WTC11 (cell line): ENCODE data around the gene TTC7B. TPM values are rescaled to one million over a fixed set of nuclear protein-coding genes. Genes with fewer than 3 reads are reported as not detected.

Source experiments
- ATAC-seq: fragments of 200-7000 bp; cut with Tn5 transposase; 2 replicates; pipeline ENCODE4 v1.10.0; 2021; ENCODE audit warnings: mild to moderate bottlenecking, moderate library complexity
- CTCF ChIA-PET: fragments of 300-600 bp; sonication (Branson Sonifier 250); formaldehyde crosslinking; loops from one replicate; lab custom pipeline; 2021; ENCODE audit warnings: antibody characterized with exemption; lab: Charles Lee
- POLR2A ChIA-PET: fragments of 350-600 bp; sonication (Branson Sonifier 250); formaldehyde crosslinking; loops from one replicate; lab custom pipeline; 2021; ENCODE audit warnings: antibody characterized with exemption; lab: Charles Lee
- DNase-seq: peaks from one replicate; pipeline ENCODE4 v3.0.0; 2021; ENCODE audit warnings: low spot score
- H3K27ac Mint-ChIP-seq: 2 replicates; pipeline ENCODE4 v1.8.0; 2021; ENCODE audit warnings: mixed read lengths
- H3K27me3 Mint-ChIP-seq: 2 replicates; pipeline ENCODE4 v1.8.0; 2021; ENCODE audit warnings: low read depth, mild to moderate bottlenecking, moderate library complexity, mixed read lengths
- H3K36me3 Mint-ChIP-seq: 2 replicates; pipeline ENCODE4 v1.8.0; 2021; ENCODE audit warnings: mixed read lengths
- H3K4me1 Mint-ChIP-seq: 2 replicates; pipeline ENCODE4 v1.8.0; 2022; ENCODE audit warnings: mixed read lengths
- H3K4me3 Mint-ChIP-seq: 2 replicates; pipeline ENCODE4 v1.8.0; 2021; ENCODE audit warnings: mild to moderate bottlenecking, moderate library complexity, mixed read lengths
- H3K9me3 Mint-ChIP-seq: 2 replicates; pipeline ENCODE4 v1.8.0; 2021; ENCODE audit warnings: mixed read lengths
- CBFB ChIP-seq: sonication (generic); formaldehyde crosslinking; IDR thresholded peaks from 2 replicates; pipeline ENCODE4 v1.8.1; 2022; ENCODE audit warnings: mild to moderate bottlenecking, low read depth, missing genetic modification reagents
- FOXJ3 ChIP-seq: sonication (generic); formaldehyde crosslinking; IDR thresholded peaks from 2 replicates; pipeline ENCODE4 v1.9.0; 2021; ENCODE audit warnings: missing genetic modification reagents, mild to moderate bottlenecking, borderline replicate concordance
- FOXP4 ChIP-seq: sonication (generic); formaldehyde crosslinking; IDR thresholded peaks from 2 replicates; pipeline ENCODE4 v1.8.0; 2022; ENCODE audit warnings: mild to moderate bottlenecking, missing genetic modification reagents
- GABPB1 ChIP-seq: sonication (generic); formaldehyde crosslinking; IDR thresholded peaks from 2 replicates; pipeline ENCODE4 v1.8.1; 2023; ENCODE audit warnings: mild to moderate bottlenecking, missing genetic modification reagents
- KAT7 ChIP-seq: sonication (generic); formaldehyde crosslinking; IDR thresholded peaks from 2 replicates; pipeline ENCODE4 v1.8.1; 2023; ENCODE audit warnings: missing genetic modification reagents, mild to moderate bottlenecking, borderline replicate concordance
- NFATC4 ChIP-seq: fragments of 250-450 bp; sonication (Bioruptor Pico); IDR thresholded peaks from 2 replicates; pipeline ENCODE4 v1.9.0; 2021; ENCODE audit warnings: mild to moderate bottlenecking
- NFYB ChIP-seq: sonication (generic); formaldehyde crosslinking; conservative IDR thresholded peaks from 2 replicates; pipeline ENCODE4 v1.8.0; 2022; ENCODE audit warnings: low read depth, missing genetic modification reagents
- NR2C2 ChIP-seq: sonication (generic); formaldehyde crosslinking; IDR thresholded peaks from 2 replicates; pipeline ENCODE4 v1.8.0; 2022; ENCODE audit warnings: mild to moderate bottlenecking, missing genetic modification reagents
- NR3C1 ChIP-seq: sonication (generic); formaldehyde crosslinking; conservative IDR thresholded peaks from 2 replicates; pipeline ENCODE4 v1.8.1; 2023; ENCODE audit warnings: low read depth, mild to moderate bottlenecking, missing genetic modification reagents
- TEAD1 ChIP-seq: sonication (generic); formaldehyde crosslinking; IDR thresholded peaks from 2 replicates; pipeline ENCODE4 v1.8.0; 2022; ENCODE audit warnings: mild to moderate bottlenecking, missing genetic modification reagents
- TEAD4 ChIP-seq: sonication (generic); formaldehyde crosslinking; IDR thresholded peaks from 2 replicates; pipeline ENCODE4 v1.8.0; 2022; ENCODE audit warnings: mild to moderate bottlenecking, missing genetic modification reagents
- TP53 ChIP-seq: sonication (generic); formaldehyde crosslinking; IDR thresholded peaks from 2 replicates; pipeline ENCODE4 v1.8.1; 2023; ENCODE audit warnings: mild to moderate bottlenecking, missing genetic modification reagents
- ZNF232 ChIP-seq: sonication (generic); formaldehyde crosslinking; IDR thresholded peaks from 2 replicates; pipeline ENCODE4 v1.8.0; 2022; ENCODE audit warnings: mild to moderate bottlenecking, missing genetic modification reagents
- ZNF396 ChIP-seq: fragments of 250-450 bp; sonication (Bioruptor Pico); IDR thresholded peaks from 2 replicates; pipeline ENCODE4 v1.8.0; 2021; ENCODE audit warnings: mild to moderate bottlenecking, moderate library complexity, borderline replicate concordance
- total RNA-seq: library from RNA; stranded (reverse); gene quantifications from 3 replicates; pipeline ENCODE4 v1.2.3, GENCODE V29; 2021
- TF ChIP-seq, protein P1 (sequence below): fragments of 250-450 bp; sonication (Bioruptor Pico); IDR thresholded peaks from 2 replicates; pipeline ENCODE4 v1.9.0; 2021; ENCODE audit warnings: mild to moderate bottlenecking, borderline replicate concordance
- TF ChIP-seq, protein P2 (sequence below): fragments of 250-450 bp; sonication (Bioruptor Pico); IDR thresholded peaks from 2 replicates; pipeline ENCODE4 v1.9.0; 2021; ENCODE audit warnings: mild to moderate bottlenecking

Gene TTC7B
- total RNA-seq, 1 experiment from 2014 or later: 27.6 TPM

GRCh38 chr14:90572441-90573150 is 243.6 kb downstream of the TTC7B start:
- POLR2A ChIA-PET: interaction anchor here (0.6 kb wide), 1 partner anchor 175 kb away, joined by 3 read pairs; the partner anchor contains the start of gene CALM1
- DNase-seq: no peak
- Mint-ChIP-seq H3K36me3 (no peaks in the 10 kb centered on the region), H3K27me3 (no peaks in the 10 kb centered on the region; the same call in 1 of the 2 replicates), H3K27ac (no peak overlapping the region), H3K9me3 (no peaks in the 10 kb centered on the region), H3K4me3 (no peak overlapping the region), H3K4me1 (peaks cover 36% of the 10 kb centered on the region)
- ATAC-seq: no peak
- TF ChIP-seq ZNF396: no peak
- CTCF ChIA-PET: interaction anchor here (0.7 kb wide), 1 partner anchor 185 kb away, joined by 3 read pairs; no protein-coding TSS in a partner anchor

DNA sequence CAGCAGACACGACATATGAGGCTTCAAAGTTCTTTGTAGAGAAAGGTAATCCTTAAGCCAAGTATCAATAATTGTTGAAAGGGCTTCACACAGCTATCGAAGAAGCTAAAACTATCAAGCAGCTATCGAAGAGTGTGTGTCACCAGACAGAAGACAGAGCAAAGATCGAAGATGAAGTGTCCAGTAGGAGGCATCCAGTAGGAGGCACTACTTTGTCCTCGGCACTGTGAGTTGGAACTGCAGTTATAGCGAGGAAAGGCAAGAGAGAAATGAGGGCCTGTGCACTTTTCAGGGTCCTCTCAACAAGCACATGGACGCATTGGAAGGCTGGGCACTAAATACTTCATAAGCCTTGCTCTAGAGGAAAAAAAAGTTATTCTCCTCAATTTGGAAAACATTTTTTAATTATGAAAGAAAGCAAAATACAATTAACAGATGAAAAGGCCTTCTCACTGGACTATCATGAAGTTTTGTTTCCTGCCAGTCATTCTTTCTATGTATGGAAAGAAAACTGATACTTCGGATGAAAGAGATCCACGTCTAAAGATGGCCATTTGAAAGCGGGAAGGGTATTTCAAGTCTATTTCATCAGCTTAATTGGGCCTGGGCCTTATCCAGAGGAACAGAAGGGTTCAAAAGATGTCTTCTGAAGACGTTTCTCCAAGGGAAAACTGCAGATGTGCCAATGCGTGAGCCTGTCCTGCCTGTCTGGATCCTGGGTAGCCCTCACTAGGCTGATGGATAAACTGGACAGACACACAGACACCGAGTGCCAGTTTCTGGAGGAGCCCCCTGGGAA is 244.9 kb downstream of the TTC7B start:
- H3K4me1 Mint-ChIP-seq: peaks cover 41% of the 10 kb centered on the region
- DNase-seq: no peak
- ChIA-PET POLR2A (no interaction called here), CTCF (interaction anchor here (0.8 to 1.6 kb wide), 2 partner anchors 18 to 126 kb away, joined by 4 to 5 read pairs; no protein-coding TSS in a partner anchor)
- no peaks in the 10 kb centered on the region for H3K9me3 Mint-ChIP-seq
- H3K27me3 Mint-ChIP-seq: no peaks in the 10 kb centered on the region; the same call in 1 of the 2 replicates
- no peak overlapping the region for H3K27ac Mint-ChIP-seq
- no peak for TF ChIP-seq GABPB1
- TF ChIP-seq NR2C2: no peak
- TF ChIP-seq CBFB (CRISPR knock-in tag): no peak
- TF ChIP-seq, protein P1, sequence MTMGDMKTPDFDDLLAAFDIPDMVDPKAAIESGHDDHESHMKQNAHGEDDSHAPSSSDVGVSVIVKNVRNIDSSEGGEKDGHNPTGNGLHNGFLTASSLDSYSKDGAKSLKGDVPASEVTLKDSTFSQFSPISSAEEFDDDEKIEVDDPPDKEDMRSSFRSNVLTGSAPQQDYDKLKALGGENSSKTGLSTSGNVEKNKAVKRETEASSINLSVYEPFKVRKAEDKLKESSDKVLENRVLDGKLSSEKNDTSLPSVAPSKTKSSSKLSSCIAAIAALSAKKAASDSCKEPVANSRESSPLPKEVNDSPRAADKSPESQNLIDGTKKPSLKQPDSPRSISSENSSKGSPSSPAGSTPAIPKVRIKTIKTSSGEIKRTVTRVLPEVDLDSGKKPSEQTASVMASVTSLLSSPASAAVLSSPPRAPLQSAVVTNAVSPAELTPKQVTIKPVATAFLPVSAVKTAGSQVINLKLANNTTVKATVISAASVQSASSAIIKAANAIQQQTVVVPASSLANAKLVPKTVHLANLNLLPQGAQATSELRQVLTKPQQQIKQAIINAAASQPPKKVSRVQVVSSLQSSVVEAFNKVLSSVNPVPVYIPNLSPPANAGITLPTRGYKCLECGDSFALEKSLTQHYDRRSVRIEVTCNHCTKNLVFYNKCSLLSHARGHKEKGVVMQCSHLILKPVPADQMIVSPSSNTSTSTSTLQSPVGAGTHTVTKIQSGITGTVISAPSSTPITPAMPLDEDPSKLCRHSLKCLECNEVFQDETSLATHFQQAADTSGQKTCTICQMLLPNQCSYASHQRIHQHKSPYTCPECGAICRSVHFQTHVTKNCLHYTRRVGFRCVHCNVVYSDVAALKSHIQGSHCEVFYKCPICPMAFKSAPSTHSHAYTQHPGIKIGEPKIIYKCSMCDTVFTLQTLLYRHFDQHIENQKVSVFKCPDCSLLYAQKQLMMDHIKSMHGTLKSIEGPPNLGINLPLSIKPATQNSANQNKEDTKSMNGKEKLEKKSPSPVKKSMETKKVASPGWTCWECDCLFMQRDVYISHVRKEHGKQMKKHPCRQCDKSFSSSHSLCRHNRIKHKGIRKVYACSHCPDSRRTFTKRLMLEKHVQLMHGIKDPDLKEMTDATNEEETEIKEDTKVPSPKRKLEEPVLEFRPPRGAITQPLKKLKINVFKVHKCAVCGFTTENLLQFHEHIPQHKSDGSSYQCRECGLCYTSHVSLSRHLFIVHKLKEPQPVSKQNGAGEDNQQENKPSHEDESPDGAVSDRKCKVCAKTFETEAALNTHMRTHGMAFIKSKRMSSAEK (CRISPR knock-in tag): no peak
- TF ChIP-seq TP53: no peak
- no peak for TF ChIP-seq NFYB
- no peak for TF ChIP-seq FOXJ3 (CRISPR knock-in tag)
- no peak for TF ChIP-seq FOXP4
- TF ChIP-seq TEAD1: no peak
- no peak for TF ChIP-seq TEAD4 (CRISPR knock-in tag)
- TF ChIP-seq, protein P2, sequence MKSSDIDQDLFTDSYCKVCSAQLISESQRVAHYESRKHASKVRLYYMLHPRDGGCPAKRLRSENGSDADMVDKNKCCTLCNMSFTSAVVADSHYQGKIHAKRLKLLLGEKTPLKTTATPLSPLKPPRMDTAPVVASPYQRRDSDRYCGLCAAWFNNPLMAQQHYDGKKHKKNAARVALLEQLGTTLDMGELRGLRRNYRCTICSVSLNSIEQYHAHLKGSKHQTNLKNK (CRISPR knock-in tag): no peak
- no peak for TF ChIP-seq ZNF232 (CRISPR knock-in tag)
- TF ChIP-seq NFATC4 (CRISPR knock-in tag): no peak
- no peak for TF ChIP-seq KAT7 (CRISPR knock-in tag)
- no peaks in the 10 kb centered on the region for H3K36me3 Mint-ChIP-seq
- no peak overlapping the region for H3K4me3 Mint-ChIP-seq
- ATAC-seq: no peak

DNA sequence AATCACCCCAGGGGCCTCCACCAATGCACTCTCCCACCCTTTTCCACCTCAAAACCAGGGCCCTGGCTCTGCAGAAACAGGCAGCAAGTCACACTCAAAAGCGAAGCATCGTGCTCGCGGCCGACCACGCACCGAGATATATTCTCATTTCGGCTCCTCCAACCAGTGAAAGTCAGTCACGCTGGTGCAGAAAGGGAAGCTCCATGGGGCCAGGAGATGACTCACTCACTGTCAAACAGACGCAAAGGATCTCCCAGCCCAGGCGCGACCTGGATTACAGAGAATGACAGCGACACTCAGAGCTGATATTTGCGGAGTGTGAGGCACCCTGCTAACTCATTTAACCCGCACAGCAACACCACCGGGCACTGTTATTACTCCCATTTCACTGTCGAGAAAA is 245.8 kb downstream of the TTC7B start:
- Mint-ChIP-seq H3K27ac (no peak overlapping the region), H3K36me3 (no peaks in the 10 kb centered on the region), H3K4me1 (peaks cover 34% of the 10 kb centered on the region), H3K27me3 (no peaks in the 10 kb centered on the region; the same call in 1 of the 2 replicates), H3K4me3 (no peak overlapping the region), H3K9me3 (no peaks in the 10 kb centered on the region)
- ATAC-seq (no peak), DNase-seq (no peak)
- CTCF ChIA-PET: interaction anchor here (0.8 to 1.6 kb wide), 2 partner anchors 17 to 127 kb away, joined by 4 to 5 read pairs; no protein-coding TSS in a partner anchor
- no peak for TF ChIP-seq NR3C1
- POLR2A ChIA-PET: no interaction called here
